ENCODE measurements around the gene PRICKLE4. TPM values are rescaled to one million over a fixed set of nuclear protein-coding genes. Genes with fewer than 3 reads are reported as not detected.

The PRICKLE4 gene, protein sequence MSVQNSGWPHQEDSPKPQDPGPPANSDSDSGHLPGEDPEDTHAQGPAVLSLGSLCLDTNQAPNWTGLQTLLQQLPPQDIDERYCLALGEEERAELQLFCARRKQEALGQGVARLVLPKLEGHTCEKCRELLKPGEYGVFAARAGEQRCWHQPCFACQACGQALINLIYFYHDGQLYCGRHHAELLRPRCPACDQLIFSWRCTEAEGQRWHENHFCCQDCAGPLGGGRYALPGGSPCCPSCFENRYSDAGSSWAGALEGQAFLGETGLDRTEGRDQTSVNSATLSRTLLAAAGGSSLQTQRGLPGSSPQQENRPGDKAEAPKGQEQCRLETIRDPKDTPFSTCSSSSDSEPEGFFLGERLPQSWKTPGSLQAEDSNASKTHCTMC
- total RNA-seq = 0.31 TPM

DNA sequence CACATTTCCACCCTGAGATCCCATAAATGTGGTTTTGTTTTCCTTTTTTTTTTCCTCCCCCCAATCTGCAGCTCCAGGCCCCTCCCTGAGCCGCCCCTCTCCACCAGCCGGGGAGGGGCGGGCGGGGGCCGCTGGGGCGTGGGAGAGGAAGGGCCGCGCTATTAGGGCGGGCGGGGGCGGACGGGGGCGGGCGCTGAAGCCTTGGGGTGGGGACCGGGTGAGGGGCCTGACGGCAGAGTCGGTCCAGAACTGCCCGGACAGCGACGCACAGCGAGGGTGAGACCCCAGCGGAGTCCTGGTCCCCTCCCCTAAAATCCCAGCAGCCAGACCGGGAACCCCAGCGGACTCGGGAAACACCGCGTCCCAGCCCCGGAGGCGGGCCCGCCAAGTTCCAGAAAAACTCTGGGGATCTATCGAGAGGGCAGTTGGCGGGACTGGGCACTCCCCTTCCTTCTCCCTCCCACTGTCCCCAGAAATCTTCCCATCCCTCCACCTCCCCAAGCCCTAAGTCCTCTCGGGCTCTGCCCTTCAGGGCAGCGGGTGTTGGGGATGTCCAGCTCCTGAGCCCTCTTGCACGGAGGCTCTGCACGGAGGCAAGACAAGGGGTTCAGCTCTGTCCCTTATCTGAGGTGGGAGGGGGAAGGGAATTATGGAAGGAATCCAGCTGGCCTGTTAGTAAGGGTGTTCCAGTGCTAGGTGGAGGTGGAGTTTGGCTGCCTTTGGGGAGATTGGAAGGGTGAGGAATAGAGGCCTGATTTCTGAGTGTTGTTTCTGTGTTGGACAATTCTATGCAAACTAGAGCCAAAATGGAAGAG lies at the start of gene PRICKLE4:
PRICKLE4 (plus strand) TSS at position 232 of the 815 bp plus-strand sequence. CDS start 2,692 bp downstream, outside the sequence.
- Histone ChIP-seq H3K4me1 (ENCODE audit: insufficient read depth, low read length) (peaks cover 69% of the 10 kb centered on the region), H3K27me3 (ENCODE audit: insufficient read depth, low read length) (no peaks in the 10 kb centered on the region), H3K4me3 (ENCODE audit: low read length) (peak within 1 kb of the TSS; percentile 50), H3K9me3 (ENCODE audit: low read depth, low read length) (no peaks in the 10 kb centered on the region)

DNA sequence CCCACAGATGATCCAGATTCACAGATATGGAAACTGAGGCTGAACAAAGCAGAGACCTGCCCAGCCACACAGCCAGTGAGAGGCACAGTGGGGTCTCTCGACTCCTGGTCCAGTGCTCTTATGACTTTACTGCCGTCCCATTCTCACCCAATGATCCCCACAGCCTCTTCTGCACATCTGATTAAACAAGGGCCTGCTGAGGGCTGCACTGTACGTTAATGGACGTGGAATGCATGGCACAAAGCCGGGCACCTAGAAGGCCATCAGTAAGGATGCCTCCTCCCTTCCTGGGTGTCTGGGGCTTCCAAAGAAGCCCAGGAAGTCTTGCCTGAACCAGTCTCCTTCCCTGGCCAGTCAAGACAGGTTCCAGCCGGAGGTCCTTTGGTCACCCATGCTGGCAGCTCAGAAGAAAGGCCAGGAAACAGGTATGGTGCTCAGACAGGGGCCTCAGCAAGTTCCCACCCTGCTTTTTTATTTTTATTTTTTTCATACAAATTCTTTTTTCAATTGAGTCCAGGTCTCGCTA lies 49.0 kb upstream of the PRICKLE4 start:
- Histone ChIP-seq H3K4me1 (ENCODE audit: insufficient read depth, low read length) (peaks cover 79% of the 10 kb centered on the region), H3K4me3 (ENCODE audit: low read length) (no peak overlapping the region), H3K9me3 (ENCODE audit: low read depth, low read length) (no peaks in the 10 kb centered on the region), H3K27me3 (ENCODE audit: insufficient read depth, low read length) (no peaks in the 10 kb centered on the region)

DNA sequence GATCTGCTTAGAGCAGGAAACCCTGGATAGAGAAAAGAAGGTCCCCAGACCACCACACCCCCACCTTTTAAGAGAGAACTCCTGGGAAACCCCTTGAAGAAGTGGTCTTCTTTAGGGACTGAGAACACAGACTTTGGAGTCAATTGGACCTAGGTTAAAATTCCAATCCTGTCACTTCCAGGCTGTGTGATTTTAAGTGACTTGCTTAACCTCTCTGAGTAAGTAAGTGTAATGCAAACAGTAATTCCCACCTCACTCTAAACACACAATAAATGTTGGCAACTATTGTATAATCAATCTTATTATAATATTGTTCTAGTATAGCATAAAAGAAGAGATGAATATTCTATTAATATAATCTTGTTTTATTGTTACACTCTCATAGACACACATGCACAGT lies 48.4 kb upstream of the PRICKLE4 start:
- no peaks in the 10 kb centered on the region for H3K27me3 ChIP-seq (ENCODE audit: insufficient read depth, low read length)
- H3K4me3 ChIP-seq (ENCODE audit: low read length) = no peak overlapping the region
- no peaks in the 10 kb centered on the region for H3K9me3 ChIP-seq (ENCODE audit: low read depth, low read length)
- H3K4me1 ChIP-seq (ENCODE audit: insufficient read depth, low read length) = peaks cover 73% of the 10 kb centered on the region

DNA sequence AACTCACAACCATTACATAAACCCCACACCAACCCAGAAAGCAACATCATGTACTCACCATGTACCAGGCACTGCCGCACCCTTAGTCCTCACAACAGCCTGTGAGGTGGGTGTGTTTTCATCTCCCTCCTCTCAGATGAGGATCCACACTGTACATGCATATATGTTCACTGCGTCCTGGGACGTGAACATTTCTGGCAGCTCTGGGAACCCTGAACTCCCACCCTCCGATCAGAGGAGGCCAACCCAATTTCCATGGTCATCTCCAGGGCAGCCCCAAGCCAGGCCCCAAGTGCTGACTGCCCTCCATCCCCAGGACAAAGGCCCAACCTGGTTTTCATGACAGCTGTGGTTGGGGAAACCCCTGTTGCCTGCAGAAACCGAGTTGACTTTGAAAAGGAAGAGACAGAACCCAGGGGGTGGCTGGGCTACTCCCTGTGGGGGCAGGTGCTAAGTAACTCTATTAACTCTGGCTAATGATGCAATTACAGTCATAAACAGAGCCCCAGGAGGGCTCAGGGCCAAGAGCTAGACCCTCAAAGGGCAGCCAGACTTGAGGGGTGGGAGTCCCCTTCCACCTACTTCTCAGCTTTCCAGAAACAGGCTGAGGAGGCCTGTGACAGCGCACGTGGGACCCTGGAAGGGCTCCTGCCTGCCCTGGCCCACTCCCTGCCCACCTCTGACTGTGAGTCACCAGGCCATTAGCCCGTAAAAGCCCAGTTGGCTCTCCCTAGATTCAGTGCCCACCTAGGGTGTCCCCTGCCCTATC lies 47.8 kb upstream of the PRICKLE4 start:
- peaks cover 67% of the 10 kb centered on the region for H3K4me1 ChIP-seq (ENCODE audit: insufficient read depth, low read length)
- H3K4me3 ChIP-seq (ENCODE audit: low read length) = peak overlapping the region; percentile 81
- H3K27me3 ChIP-seq (ENCODE audit: insufficient read depth, low read length) = no peaks in the 10 kb centered on the region
- H3K9me3 ChIP-seq (ENCODE audit: low read depth, low read length) = no peaks in the 10 kb centered on the region

DNA sequence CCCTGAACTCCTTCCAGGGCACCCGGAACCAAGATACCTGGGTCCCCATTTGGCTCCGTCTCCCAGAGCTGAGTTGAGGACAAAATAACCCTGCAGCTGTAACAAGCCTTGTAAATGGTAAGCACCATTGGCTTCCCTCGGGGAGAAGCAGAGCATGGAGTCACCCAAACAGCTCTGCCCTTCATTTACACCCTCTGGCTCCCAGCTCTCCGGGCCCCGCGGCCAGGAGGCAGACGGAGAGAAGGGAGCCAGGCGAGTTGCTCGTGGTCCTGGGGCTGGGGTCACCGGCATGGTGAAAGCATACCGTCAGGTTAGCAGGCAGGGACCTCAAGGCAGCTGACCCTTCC lies 47.2 kb upstream of the PRICKLE4 start:
- no peaks in the 10 kb centered on the region for H3K27me3 ChIP-seq (ENCODE audit: insufficient read depth, low read length)
- peak overlapping the region; percentile 81 for H3K4me3 ChIP-seq (ENCODE audit: low read length)
- H3K9me3 ChIP-seq (ENCODE audit: low read depth, low read length) = no peaks in the 10 kb centered on the region
- peaks cover 62% of the 10 kb centered on the region for H3K4me1 ChIP-seq (ENCODE audit: insufficient read depth, low read length)

DNA sequence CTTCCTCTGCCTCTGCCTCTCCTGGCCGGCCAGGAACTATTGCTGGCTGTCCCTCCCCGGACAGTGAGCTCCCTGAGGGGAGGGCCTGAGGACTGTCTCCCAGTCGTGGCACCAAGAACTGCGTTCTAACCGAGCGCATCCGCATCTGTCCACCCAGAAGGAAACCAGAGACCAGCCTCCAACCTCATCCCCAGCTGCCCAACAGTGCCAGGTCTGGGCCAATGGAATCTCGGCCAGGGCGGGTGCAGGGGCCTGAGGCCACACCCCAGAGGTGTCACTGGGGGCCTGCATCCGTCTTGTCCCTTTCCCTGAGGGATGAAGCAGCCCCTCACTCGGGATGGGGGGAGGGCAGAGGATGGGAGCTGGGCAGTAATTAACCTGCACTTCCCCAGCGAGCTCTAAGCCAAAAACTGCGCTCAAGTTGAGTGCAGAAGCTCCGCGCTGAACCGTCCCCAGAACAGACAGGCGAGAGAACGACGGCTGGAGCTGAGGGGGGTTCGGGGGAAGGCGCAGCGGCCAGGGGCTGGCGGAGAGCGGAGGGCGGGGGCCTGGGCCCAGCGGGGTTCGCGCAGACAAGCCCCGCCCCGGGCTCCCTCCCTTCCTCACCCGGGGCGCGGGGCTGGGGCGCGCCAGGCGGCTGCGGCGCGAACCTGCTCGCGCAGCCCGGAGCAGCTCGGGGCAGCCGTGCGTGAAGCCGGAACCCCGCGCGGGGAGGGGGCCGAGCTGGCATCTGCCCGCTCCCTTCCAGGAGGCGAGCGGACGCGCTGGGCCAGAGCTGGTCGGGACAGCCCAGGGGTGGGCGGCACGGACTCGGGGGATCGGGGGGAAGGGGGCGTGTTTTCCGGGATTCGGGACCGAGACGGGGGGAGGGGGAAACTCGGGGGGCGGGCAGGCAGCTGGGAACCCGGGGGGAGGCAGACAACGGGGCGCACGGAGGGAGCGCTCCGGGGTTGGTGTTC lies 46.6 kb upstream of the PRICKLE4 start:
- peak overlapping the region; percentile 81 for H3K4me3 ChIP-seq (ENCODE audit: low read length)
- H3K4me1 ChIP-seq (ENCODE audit: insufficient read depth, low read length) = peaks cover 55% of the 10 kb centered on the region
- H3K27me3 ChIP-seq (ENCODE audit: insufficient read depth, low read length) = no peaks in the 10 kb centered on the region
- no peaks in the 10 kb centered on the region for H3K9me3 ChIP-seq (ENCODE audit: low read depth, low read length)

DNA sequence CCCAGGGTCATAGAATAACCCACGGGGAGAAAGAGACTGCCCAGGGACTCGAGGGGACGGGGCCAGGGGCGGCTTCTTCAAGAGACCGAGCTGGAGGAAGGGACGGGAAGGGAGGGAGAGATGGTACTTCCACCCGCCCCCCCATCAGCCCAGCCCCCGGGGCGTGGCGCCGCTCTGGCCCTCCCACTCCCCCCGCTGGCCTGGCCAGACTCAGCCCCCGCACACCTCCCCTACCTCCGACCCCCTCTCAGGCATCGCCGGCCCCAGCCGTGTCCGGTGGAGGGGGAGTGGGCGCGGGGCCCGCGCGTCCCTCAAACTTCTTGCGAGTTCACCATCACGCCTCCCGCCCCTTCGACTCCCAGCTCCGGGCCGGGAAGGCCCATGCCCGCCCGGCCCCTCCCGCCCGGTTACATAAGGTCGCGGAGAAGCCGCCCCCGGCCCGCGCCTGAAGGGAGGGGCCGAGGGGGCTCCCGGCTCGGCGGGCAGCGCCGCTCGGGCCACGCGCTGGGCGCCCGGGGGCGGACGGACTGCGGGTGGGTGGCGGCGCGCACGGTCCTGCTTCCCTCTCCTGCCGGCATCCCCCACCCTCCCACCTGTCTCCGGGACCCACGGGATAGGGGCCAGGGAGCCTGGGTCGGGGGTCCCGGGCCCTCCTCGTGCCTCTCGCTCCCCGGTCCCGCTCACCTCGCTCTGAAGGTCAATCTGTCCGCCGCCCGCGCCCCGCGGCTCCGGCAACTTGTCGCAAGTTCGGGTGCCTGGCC lies 45.7 kb upstream of the PRICKLE4 start:
- Histone ChIP-seq H3K4me3 (ENCODE audit: low read length) (peak overlapping the region; percentile 81), H3K9me3 (ENCODE audit: low read depth, low read length) (no peaks in the 10 kb centered on the region), H3K4me1 (ENCODE audit: insufficient read depth, low read length) (peaks cover 46% of the 10 kb centered on the region), H3K27me3 (ENCODE audit: insufficient read depth, low read length) (no peaks in the 10 kb centered on the region)

DNA sequence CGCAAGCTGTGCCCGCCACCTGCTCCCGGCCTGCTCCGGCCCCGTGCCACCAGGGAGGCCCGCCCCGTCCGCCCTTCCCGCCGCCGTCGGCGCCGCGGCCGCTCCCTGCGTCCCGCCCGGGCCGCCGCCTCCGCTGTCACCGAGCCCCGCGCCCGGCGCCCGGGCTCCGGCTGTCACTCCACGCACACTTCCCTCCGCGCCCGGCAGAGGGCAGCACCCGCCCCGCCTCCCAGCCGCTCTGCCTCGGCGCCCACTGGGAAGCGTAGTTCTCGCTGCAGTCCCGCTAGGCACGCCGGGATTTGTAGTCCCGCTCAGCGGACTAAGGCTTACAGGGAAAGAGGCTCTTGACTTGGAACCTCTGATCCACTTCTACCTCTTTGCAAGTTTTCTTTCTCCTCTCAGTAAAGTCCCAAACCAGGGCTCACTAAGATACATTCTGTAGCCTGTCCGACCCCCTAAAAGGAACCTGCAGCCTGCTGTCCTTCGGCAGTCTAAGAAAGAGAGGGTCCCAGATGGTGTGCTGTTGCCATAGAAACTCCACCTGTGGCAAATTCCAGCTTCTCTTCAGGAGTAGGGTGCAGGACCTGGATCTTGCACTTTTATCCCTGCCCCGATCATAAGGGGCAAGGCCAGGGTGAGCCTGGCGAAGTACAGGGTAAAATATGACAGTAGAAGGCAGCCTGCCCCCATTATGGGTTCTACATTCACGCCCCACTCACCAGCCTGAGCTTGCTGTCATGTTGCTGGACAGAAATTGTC lies 45.0 kb upstream of the PRICKLE4 start, which contains the start of gene TFEB:
TFEB (minus strand) TSS at position 182 of the 759 bp plus-strand sequence. CDS start 44,395 bp downstream, outside the sequence.
- H3K9me3 ChIP-seq (ENCODE audit: low read depth, low read length) = no peaks in the 10 kb centered on the region
- H3K4me1 ChIP-seq (ENCODE audit: insufficient read depth, low read length) = peaks cover 39% of the 10 kb centered on the region
- peak within 1 kb of the TSS; percentile 81 for H3K4me3 ChIP-seq (ENCODE audit: low read length)
- no peaks in the 10 kb centered on the region for H3K27me3 ChIP-seq (ENCODE audit: insufficient read depth, low read length)

DNA sequence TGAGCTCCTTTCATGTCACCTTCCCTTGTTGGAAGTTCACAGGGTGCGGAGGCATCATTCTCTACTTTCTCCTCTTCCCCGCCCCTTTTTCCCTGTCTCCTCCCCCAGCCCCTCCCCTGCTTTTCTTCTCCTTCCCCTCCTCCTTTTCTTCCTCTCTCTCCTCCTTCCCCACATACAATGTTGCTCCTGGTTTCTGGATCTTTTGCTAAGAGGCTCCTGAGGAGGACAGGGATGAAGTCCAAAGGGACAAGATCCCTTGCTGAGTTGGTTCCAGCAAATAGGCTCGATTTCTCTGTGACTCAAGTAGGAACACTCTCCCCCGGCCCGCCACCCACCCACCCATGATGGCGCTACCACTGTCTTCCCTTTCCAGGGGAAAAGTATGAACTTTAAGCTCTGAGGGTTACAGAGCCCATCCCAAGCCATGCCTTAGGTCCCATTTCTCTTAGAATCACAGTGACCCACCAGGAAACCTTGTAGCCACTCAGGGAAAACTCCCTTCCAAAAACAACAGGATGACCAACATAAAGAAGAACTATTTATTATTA lies 44.3 kb upstream of the PRICKLE4 start:
- no peaks in the 10 kb centered on the region for H3K27me3 ChIP-seq (ENCODE audit: insufficient read depth, low read length)
- peaks cover 32% of the 10 kb centered on the region for H3K4me1 ChIP-seq (ENCODE audit: insufficient read depth, low read length)
- H3K4me3 ChIP-seq (ENCODE audit: low read length) = no peak overlapping the region
- H3K9me3 ChIP-seq (ENCODE audit: low read depth, low read length) = no peaks in the 10 kb centered on the region

DNA sequence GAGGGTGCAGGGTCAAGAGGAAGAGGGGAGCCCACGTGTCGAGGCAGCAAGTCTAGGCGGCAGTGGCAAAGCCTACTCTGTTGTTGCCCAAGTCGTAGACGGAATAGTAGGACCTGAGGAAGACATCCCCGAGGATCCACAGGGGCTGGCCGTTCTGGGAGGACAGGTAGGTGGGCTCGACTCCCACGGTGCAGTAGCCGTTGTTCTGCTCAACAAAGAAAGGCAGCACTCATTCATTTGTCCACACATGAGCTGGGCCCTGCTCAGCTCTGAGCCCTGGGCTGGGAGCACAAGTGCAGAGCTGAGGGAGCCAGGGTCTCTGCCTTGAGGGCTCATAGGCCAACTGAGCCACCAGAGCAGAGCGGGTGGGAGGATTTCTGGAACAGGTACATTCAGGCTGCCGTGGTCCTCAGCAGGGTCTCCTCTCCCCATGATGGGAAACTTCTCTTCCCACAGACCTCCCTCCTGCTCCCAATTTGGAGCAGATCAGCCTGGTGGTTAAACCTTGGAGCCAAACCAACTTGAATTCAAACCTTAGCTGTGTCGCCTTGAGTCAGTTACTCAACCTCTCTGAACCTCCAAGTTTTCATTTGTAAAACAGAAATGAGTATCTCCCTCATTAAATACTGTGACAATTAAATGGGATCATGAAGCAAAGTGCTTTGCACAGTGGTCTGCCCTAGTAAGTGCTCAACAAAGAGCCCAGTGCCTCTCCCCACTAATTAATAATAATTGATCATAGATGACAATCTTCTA lies 43.6 kb upstream of the PRICKLE4 start:
- Histone ChIP-seq H3K4me1 (ENCODE audit: insufficient read depth, low read length) (peaks cover 25% of the 10 kb centered on the region), H3K27me3 (ENCODE audit: insufficient read depth, low read length) (no peaks in the 10 kb centered on the region), H3K4me3 (ENCODE audit: low read length) (no peak overlapping the region), H3K9me3 (ENCODE audit: low read depth, low read length) (no peaks in the 10 kb centered on the region)

DNA sequence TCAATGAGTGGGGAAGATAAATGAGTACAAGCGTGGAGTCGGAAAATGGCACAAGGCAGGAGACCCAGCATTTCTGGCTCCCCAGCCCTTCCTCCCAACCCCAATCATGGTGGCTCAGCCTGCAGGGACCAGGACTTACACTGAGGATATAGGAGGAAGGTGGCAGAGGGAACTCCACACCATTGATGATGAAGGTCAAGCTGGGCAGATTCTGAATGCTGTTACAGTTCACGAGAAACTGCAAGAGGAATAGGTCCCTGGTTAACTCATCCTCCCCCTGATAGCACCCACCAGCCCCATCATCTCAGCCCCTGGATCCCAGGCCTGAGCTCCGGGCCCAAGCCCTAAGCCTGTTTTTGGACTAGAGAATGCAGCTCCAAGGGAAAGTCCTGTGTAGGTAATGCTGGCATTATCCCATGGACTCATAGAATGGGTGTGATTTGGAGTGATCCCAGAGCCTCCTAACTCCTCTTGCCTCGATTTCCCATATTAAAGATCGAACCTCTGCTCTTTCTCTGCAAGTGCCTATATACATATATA lies 42.9 kb upstream of the PRICKLE4 start:
- Histone ChIP-seq H3K27me3 (ENCODE audit: insufficient read depth, low read length) (no peaks in the 10 kb centered on the region), H3K4me3 (ENCODE audit: low read length) (no peak overlapping the region), H3K4me1 (ENCODE audit: insufficient read depth, low read length) (peaks cover 20% of the 10 kb centered on the region), H3K9me3 (ENCODE audit: low read depth, low read length) (no peaks in the 10 kb centered on the region)

DNA sequence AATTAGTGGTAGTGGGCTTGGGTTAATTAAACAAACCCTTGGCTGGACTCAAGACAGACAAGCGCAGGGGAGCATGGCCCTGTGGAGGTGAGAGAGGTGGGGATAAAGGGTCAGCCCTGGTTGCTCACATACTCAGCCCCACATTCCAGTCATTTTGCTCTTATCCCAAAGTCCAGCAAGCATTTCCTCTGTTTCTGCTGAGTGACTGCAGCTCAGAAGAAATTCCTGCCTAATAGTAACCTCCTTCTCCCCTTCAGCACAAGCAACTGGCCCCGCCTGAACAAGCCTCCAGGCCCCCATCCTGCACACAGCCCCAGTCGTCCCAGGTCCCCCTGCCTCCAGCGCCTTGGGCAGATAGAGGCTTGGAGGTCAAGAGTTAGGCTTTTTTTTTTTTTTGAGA lies 41.5 kb upstream of the PRICKLE4 start:
- peaks cover 6% of the 10 kb centered on the region for H3K4me1 ChIP-seq (ENCODE audit: insufficient read depth, low read length)
- no peaks in the 10 kb centered on the region for H3K27me3 ChIP-seq (ENCODE audit: insufficient read depth, low read length)
- H3K4me3 ChIP-seq (ENCODE audit: low read length) = no peak overlapping the region
- no peaks in the 10 kb centered on the region for H3K9me3 ChIP-seq (ENCODE audit: low read depth, low read length)
